GM12878 (cell line): ENCODE data around the gene HERC2. TPM values are rescaled to one million over a fixed set of nuclear protein-coding genes. Genes with fewer than 3 reads are reported as not detected.

Experiments
- ATAC-seq: fragments of 200-7000 bp; cut with Tn5 transposase; 3 replicates; pipeline ENCODE4 v1.9.1; 2020; ENCODE audit warnings: mild to moderate bottlenecking, moderate library complexity
- BruUV-seq: library from RNA; stranded (reverse); fragments of 400-500 nt; replicated peaks from 2 replicates; lab custom pipeline; 2021; lab: Mats Ljungman, UMichigan
- CTCF ChIA-PET: fragments of 300-600 bp; sonication (Branson Sonifier 250); formaldehyde crosslinking; extraction: SDS; loops from one replicate; lab custom pipeline; 2021; ENCODE audit warnings: inconsistent platforms; lab: Yijun Ruan, JAX
- POLR2A ChIA-PET: fragments of 350-600 bp; formaldehyde crosslinking; extraction: SDS; loops from one replicate; lab custom pipeline; 2021; ENCODE audit warnings: inconsistent platforms; lab: Charles Lee
- RAD21 ChIA-PET: fragments of 300-600 bp; sonication (Branson Sonifier 250); formaldehyde crosslinking; loops from one replicate; lab custom pipeline; 2023; ENCODE audit warnings: antibody characterized with exemption; ENCODE audit not compliant: unreplicated experiment; lab: Charles Lee
- SMC1A ChIA-PET: fragments of 300-600 bp; sonication (Branson Sonifier 250); formaldehyde crosslinking; loops from one replicate; lab custom pipeline; 2023; ENCODE audit not compliant: unreplicated experiment, uncharacterized antibody; lab: Charles Lee
- DNase-seq: peaks from one replicate; pipeline ENCODE4 v3.0.0-alpha.2; 2011; ENCODE audit warnings: low read depth, low spot score
- FAIRE-seq: peaks from 3 replicates; lab custom pipeline; 2011; peaks lifted over from hg19 to GRCh38; lab: Jason Lieb, UNC
- H2AFZ ChIP-seq: 2 replicates; pipeline ENCODE4 v1.6.0; 2011; ENCODE audit warnings: low read depth, low read length, control low read depth; ENCODE audit not compliant: control insufficient read depth
- H3K27ac ChIP-seq: 2 replicates; pipeline ENCODE4 v1.5.1; 2011; ENCODE audit warnings: control low read depth; ENCODE audit not compliant: control insufficient read depth, insufficient read depth
- H3K27me3 ChIP-seq, 2 experiments: replicated peaks in 1 of 2; 2 replicates each; pipeline versions ENCODE4 v1.6.0 to v1.6.1; 2011; ENCODE audit warnings: low read length in 1 of 2; ENCODE audit not compliant: control insufficient read depth in 2 of 2, insufficient read depth in 2 of 2
- H3K36me3 ChIP-seq, 2 experiments: 2 replicates each; pipeline ENCODE4 v1.5.1; 2011; ENCODE audit warnings: low read length in 1 of 2; ENCODE audit not compliant: control insufficient read depth in 2 of 2, insufficient read depth in 2 of 2
- H3K4me1 ChIP-seq: 2 replicates; pipeline ENCODE4 v1.6.1; 2011; ENCODE audit warnings: mild to moderate bottlenecking, low read length, moderate library complexity, mixed read lengths; ENCODE audit not compliant: control insufficient read depth, insufficient read depth
- H3K4me2 ChIP-seq: 2 replicates; pipeline ENCODE4 v1.6.0; 2011; ENCODE audit warnings: control low read depth; ENCODE audit not compliant: control insufficient read depth, insufficient read depth
- H3K4me3 ChIP-seq: fragments of 200-600 bp; sonication (generic); 2 replicates; pipeline ENCODE4 v1.5.1; 2016
- H3K79me2 ChIP-seq: 2 replicates; pipeline ENCODE4 v1.6.0; 2011; ENCODE audit warnings: low read length; ENCODE audit not compliant: control insufficient read depth, insufficient read depth
- H3K9ac ChIP-seq: 2 replicates; pipeline ENCODE4 v1.8.0; 2011; ENCODE audit warnings: low read length, control low read depth, mixed read lengths; ENCODE audit not compliant: control insufficient read depth, insufficient read depth
- H3K9me3 ChIP-seq: replicated peaks from 3 replicates; pipeline ENCODE4 v1.5.1; 2011; ENCODE audit warnings: mild to moderate bottlenecking, low read length; ENCODE audit not compliant: control insufficient read depth, insufficient read depth
- H4K20me1 ChIP-seq: 2 replicates; pipeline ENCODE4 v1.6.0; 2011; ENCODE audit not compliant: control insufficient read depth, insufficient read depth
- CHD4 ChIP-seq: fragments of 200-600 bp; sonication (generic); IDR thresholded peaks from 2 replicates; pipeline ENCODE4 v1.6.1; 2016; ENCODE audit warnings: mild to moderate bottlenecking
- CREB1 ChIP-seq: IDR thresholded peaks from 2 replicates; pipeline ENCODE4 v1.6.1; 2012; ENCODE audit warnings: low read depth, mild to moderate bottlenecking, inconsistent platforms
- E2F4 ChIP-seq: IDR thresholded peaks from 2 replicates; pipeline ENCODE4 v1.6.1; 2012; ENCODE audit warnings: low read depth, low read length, improper control_type of control experiment
- EGR1 ChIP-seq, 2 experiments: IDR thresholded peaks; 1 replicate in 1 of 2; 2 replicates in 1 of 2; pipeline ENCODE4 v1.6.1; 2011 to 2012; ENCODE audit warnings: low read depth in 2 of 2, low read length in 2 of 2, borderline replicate concordance in 1 of 2, mild to moderate bottlenecking in 1 of 2, moderate library complexity in 1 of 2
- FOXK2 ChIP-seq: fragments of 450-650 bp; IDR thresholded peaks from 2 replicates; pipeline ENCODE4 v1.6.1; 2017; ENCODE audit warnings: mild to moderate bottlenecking, moderate library complexity
- GABPA ChIP-seq: IDR thresholded peaks from 2 replicates; pipeline ENCODE4 v1.6.1; 2014; ENCODE audit warnings: antibody characterized with exemption, low read depth, mild to moderate bottlenecking, inconsistent platforms
- GATAD2B ChIP-seq: fragments of 450-650 bp; conservative IDR thresholded peaks from 2 replicates; pipeline ENCODE4 v1.6.1; 2017; ENCODE audit warnings: low read depth, mild to moderate bottlenecking, moderate library complexity
- MEF2B ChIP-seq: fragments of 450-650 bp; IDR thresholded peaks from 2 replicates; pipeline ENCODE4 v1.6.1; 2018; ENCODE audit warnings: mild to moderate bottlenecking, moderate library complexity; ENCODE audit not compliant: partially characterized antibody, poor library complexity, severe bottlenecking
- MTA2 ChIP-seq: fragments of 450-650 bp; IDR thresholded peaks from 2 replicates; pipeline ENCODE4 v1.6.1; 2016; ENCODE audit warnings: low read depth, mild to moderate bottlenecking, moderate library complexity
- TCF3 ChIP-seq: IDR thresholded peaks from 2 replicates; pipeline ENCODE4 v1.6.1; 2012; ENCODE audit warnings: low read depth, mild to moderate bottlenecking, low read length, borderline replicate concordance; ENCODE audit not compliant: insufficient read depth
- WRNIP1 ChIP-seq: IDR thresholded peaks from 2 replicates; pipeline ENCODE4 v1.6.1; 2011; ENCODE audit warnings: low read depth, low read length, improper control_type of control experiment, borderline replicate concordance
- ZSCAN29 ChIP-seq: fragments of 450-650 bp; IDR thresholded peaks from 2 replicates; pipeline ENCODE4 v1.6.1; 2017; ENCODE audit warnings: mild to moderate bottlenecking, moderate library complexity
- WGBS: methylation state at CpG from one replicate; pipeline ENCODE4 v1.1.6; 2016; ENCODE audit warnings: low lambda C conversion rate; ENCODE audit not compliant: insufficient replicate concordance, insufficient coverage; ENCODE audit errors: missing lambda C conversion rate; 5-methylcytosine and 5-hydroxymethylcytosine counted together
- in situ Hi-C: fragments of 300-500 bp; cut with MboI; formaldehyde crosslinking; loops from 9 replicates; pipeline ENCODE4 v1.14.3; 2018; ENCODE audit warnings: mixed read lengths
- intact Hi-C: fragments of 100-400 bp; cut with micrococcal nuclease; formaldehyde crosslinking; loops from one replicate; pipeline ENCODE4 v1.14.2; 2022; ENCODE audit not compliant: unreplicated experiment
- polyA plus RNA-seq, 11 experiments: library from polyadenylated mRNA; depleted of rRNA in 4 of 11; unstranded in 6 of 11; stranded (reverse) in 5 of 11; fragments of >200 nt; fragmentation: Nextera tagmentation in 4 of 11; fragmentation: Illumina TruSeq in 1 of 11; extraction: Ambion mirVana in 4 of 11; extraction: Trizol in 1 of 11; gene quantifications; 1 replicate in 1 of 11; 2 replicates in 10 of 11; pipeline versions ENCODE4 v1.2.1 to v1.2.3, GENCODE V29; 2011 to 2016; ENCODE audit warnings: inconsistent platforms in 2 of 11, missing spikeins in 2 of 11, low read depth in 1 of 11
- total RNA-seq, 4 experiments: library from RNA; depleted of rRNA in 3 of 4; stranded (reverse); fragments of >200 nt in 3 of 4; fragmentation: Illumina TruSeq in 1 of 4; extraction: Trizol in 1 of 4; gene quantifications; 2 replicates each; pipeline versions ENCODE4 v1.2.1 to v1.2.3, GENCODE V29; 2013 to 2021
- TF ChIP-seq, protein P1 (sequence below): IDR thresholded peaks from 2 replicates; pipeline ENCODE4 v1.6.1; 2011; ENCODE audit warnings: borderline replicate concordance, low read depth, mild to moderate bottlenecking, moderate library complexity, mixed read lengths, low read length; ENCODE audit not compliant: insufficient read depth; ENCODE audit errors: extremely low read length

Gene HERC2
- total and polyA plus RNA-seq, 10 of the 15 experiments (the other 5 are each of a cell fraction or from before 2014, with no cell fraction given), result 6.1 to 39.0 (median 24.0) TPM

DNA sequence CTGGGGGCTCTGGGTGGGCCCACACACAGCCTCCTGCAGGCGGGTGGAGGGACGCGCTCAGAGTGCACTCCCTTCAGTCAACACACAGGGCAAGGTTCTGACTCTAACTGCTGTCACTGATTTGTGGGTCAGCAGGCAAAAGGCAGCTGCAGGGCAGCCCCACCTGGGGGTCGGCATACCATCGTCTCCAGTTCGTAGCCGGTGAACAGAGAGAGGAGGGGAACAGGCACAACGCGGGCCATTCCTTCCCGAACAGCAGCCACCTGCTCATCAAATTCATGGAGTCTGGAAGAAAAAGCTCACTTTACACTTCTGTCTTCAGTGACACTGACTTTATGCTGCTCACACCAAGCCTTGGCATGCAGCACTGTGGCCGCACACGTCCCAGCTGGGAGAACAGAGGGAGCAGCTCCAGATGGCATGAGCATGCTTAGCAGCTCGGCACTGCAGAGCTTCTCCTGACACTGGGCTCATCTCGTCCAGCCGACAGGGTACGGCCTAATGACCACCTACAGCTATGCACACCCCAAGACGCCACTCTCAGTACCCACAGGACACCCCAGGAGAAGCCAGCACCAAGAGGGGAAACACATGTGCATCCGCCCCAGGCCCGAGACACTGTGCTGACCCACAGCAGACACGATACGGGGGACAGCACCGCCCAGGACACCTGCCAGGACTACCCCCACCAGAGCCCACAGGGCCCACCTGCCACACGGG lies 208.4 kb downstream of the HERC2 start:
- Histone ChIP-seq H3K36me3 (peaks cover 10 to 29% of the 10 kb centered on the region in 2 experiments), H3K27me3 (no peaks in the 10 kb centered on the region), H2AFZ (no peak overlapping the region), H3K4me2 (no peak overlapping the region), H3K9me3 (no peaks in the 10 kb centered on the region), H4K20me1 (no peaks in the 10 kb centered on the region), H3K9ac (no peak overlapping the region), H3K79me2 (no peaks in the 10 kb centered on the region), H3K4me1 (no peaks in the 10 kb centered on the region), H3K4me3 (no peak overlapping the region), H3K27ac (no peak overlapping the region)
- ChIA-PET SMC1A (no interaction called here), CTCF (interaction anchor here (0.7 kb wide), 1 partner anchor 12 kb away, joined by 3 read pairs; no protein-coding TSS in a partner anchor), POLR2A (no interaction called here), RAD21 (no interaction called here)
- no TSS peak for BruUV-seq
- ATAC-seq, result no peak
- no peak for FAIRE-seq
- TF ChIP-seq GATAD2B (no peak), E2F4 (no peak), MTA2 (no peak), CREB1 (no peak), TCF3 (no peak), EGR1 (IDR thresholded peaks at IDR 0.05; ENCODE audit: borderline replicate concordance in 1 of 2, low read depth in 2 of 2, low read length in 2 of 2) (no peak), FOXK2 (no peak), WRNIP1 (no peak), ZSCAN29 (no peak), MEF2B (no peak), GABPA (no peak), CHD4 (no peak)
- TF ChIP-seq, protein P1, sequence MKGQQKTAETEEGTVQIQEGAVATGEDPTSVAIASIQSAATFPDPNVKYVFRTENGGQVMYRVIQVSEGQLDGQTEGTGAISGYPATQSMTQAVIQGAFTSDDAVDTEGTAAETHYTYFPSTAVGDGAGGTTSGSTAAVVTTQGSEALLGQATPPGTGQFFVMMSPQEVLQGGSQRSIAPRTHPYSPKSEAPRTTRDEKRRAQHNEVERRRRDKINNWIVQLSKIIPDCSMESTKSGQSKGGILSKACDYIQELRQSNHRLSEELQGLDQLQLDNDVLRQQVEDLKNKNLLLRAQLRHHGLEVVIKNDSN, result no peak
- intact Hi-C loops, result no loop called here
- no peak for DNase-seq
- WGBS, result 93% methylated on average over 20 of the region's 23 CpGs
- in situ Hi-C loops, result no loop called here
